Measurements from ENCODE around the gene HAVCR2.
A peak's percentile ranks its signal among the peaks of the same experiment; 100 is the strongest.
"Not testable (repeated sequence)": the region's sequence is repeated elsewhere in the genome, so short reads cannot be mapped to it uniquely, and the experiment has no call there.

HAVCR2 gene

GRCh38 chr5:157050050-157050449 lies 58.8 kb downstream of the HAVCR2 start:
- DNase-seq (ENCODE audit: low read depth), result no peak
- H3K4me3 ChIP-seq (ENCODE audit: control insufficient read depth, low read depth, low read length), result no peak overlapping the region
- no peak for TF ChIP-seq CTCF (conservative IDR thresholded peaks at IDR 0.05; ENCODE audit: control insufficient read depth, insufficient read depth, low read depth, low read length)

- TF ChIP-seq CTCF (conservative IDR thresholded peaks at IDR 0.05; ENCODE audit: control insufficient read depth, insufficient read depth, low read depth, low read length), result no peak
- no peak overlapping the region for H3K4me3 ChIP-seq (ENCODE audit: control insufficient read depth, low read depth, low read length)
- no peak for DNase-seq (ENCODE audit: low read depth)
Observed at GRCh38 chr5:157049605-157050004, 59.2 kb downstream of the HAVCR2 start.

- H3K4me3 ChIP-seq (ENCODE audit: control insufficient read depth, low read depth, low read length), result no peak overlapping the region
Observed at GRCh38 chr5:157047898-157048297, 60.9 kb downstream of the HAVCR2 start.

GRCh38 chr5:157047016-157047415 lies 61.8 kb downstream of the HAVCR2 start:
- not testable (repeated sequence) for H3K4me3 ChIP-seq (ENCODE audit: control insufficient read depth, low read depth, low read length); DNase-seq (ENCODE audit: low read depth)

More at GRCh38 chr5:157047898-157048297, 60.9 kb downstream of the HAVCR2 start:
- no peak for TF ChIP-seq CTCF (conservative IDR thresholded peaks at IDR 0.05; ENCODE audit: control insufficient read depth, insufficient read depth, low read depth, low read length)
- no peak for DNase-seq (ENCODE audit: low read depth)

- H3K4me3 ChIP-seq (ENCODE audit: control insufficient read depth, low read depth, low read length), result no peak overlapping the region
- no peak for TF ChIP-seq CTCF (conservative IDR thresholded peaks at IDR 0.05; ENCODE audit: control insufficient read depth, insufficient read depth, low read depth, low read length)
- peak; percentile 35 for DNase-seq (ENCODE audit: low read depth)
Observed at GRCh38 chr5:157046041-157046440, 62.8 kb downstream of the HAVCR2 start.

GRCh38 chr5:157045601-157046000 lies 63.2 kb downstream of the HAVCR2 start:
- DNase-seq (ENCODE audit: low read depth), result no peak
- no peak overlapping the region for H3K4me3 ChIP-seq (ENCODE audit: control insufficient read depth, low read depth, low read length)
- no peak for TF ChIP-seq CTCF (conservative IDR thresholded peaks at IDR 0.05; ENCODE audit: control insufficient read depth, insufficient read depth, low read depth, low read length)

- no peak for DNase-seq (ENCODE audit: low read depth)
- no peak for TF ChIP-seq CTCF (conservative IDR thresholded peaks at IDR 0.05; ENCODE audit: control insufficient read depth, insufficient read depth, low read depth, low read length)
Observed at GRCh38 chr5:157038568-157039187, 70.2 kb downstream of the HAVCR2 start.

More at GRCh38 chr5:157038568-157039187, 70.2 kb downstream of the HAVCR2 start:
- H3K4me3 ChIP-seq (ENCODE audit: control insufficient read depth, low read depth, low read length), result no peak overlapping the region
